HG03520 (cell line): ENCODE measurements around the gene TECTB.
"Not testable (repeated sequence)": the region's sequence is repeated elsewhere in the genome, so short reads cannot be mapped to it uniquely, and the experiment has no call there.

Source experiments
- ATAC-seq: cut with Tn5 transposase; IDR thresholded peaks from one replicate; pipeline ENCODE4 v1.9.1; 2021; ENCODE audit warnings: mild to moderate bottlenecking, moderate library complexity; ENCODE audit not compliant: unreplicated experiment

Gene TECTB

GRCh38 chr10:112283100-112283499 is at the start of gene TECTB:
Gene TECTB (plus strand): TSS chr10:112283400. CDS start chr10:112283735, 335 bp downstream.
- ATAC-seq: no peak

GRCh38 chr10:112235141-112235540 is 48.1 kb upstream of the TECTB start:
- ATAC-seq: no peak

GRCh38 chr10:112235920-112236319 is 47.3 kb upstream of the TECTB start:
- ATAC-seq: no peak

GRCh38 chr10:112236486-112236885 is 46.7 kb upstream of the TECTB start:
- no peak for ATAC-seq

GRCh38 chr10:112239347-112239746 is 43.9 kb upstream of the TECTB start:
- no peak for ATAC-seq

- no peak for ATAC-seq
These were observed 42.8 kb upstream of the TECTB start for GRCh38 chr10:112240441-112240840.

- no peak for ATAC-seq
These were observed 41.4 kb upstream of the TECTB start for GRCh38 chr10:112241651-112242341.

GRCh38 chr10:112242769-112243168 is 40.4 kb upstream of the TECTB start:
- ATAC-seq: no peak

GRCh38 chr10:112243713-112244112 is 39.5 kb upstream of the TECTB start:
- no peak for ATAC-seq

- ATAC-seq: no peak
These were observed 39.0 kb upstream of the TECTB start for GRCh38 chr10:112244197-112244596.

GRCh38 chr10:112247791-112248190 is 35.4 kb upstream of the TECTB start:
- ATAC-seq: no peak

- no peak for ATAC-seq
These were observed 34.5 kb upstream of the TECTB start for GRCh38 chr10:112248584-112249295.

- ATAC-seq: no peak
These were observed 33.5 kb upstream of the TECTB start for GRCh38 chr10:112249722-112250121.

- ATAC-seq: no peak
These were observed 32.6 kb upstream of the TECTB start for GRCh38 chr10:112250555-112250954.

GRCh38 chr10:112251238-112251637 is 32.0 kb upstream of the TECTB start:
- ATAC-seq: not testable (repeated sequence)

GRCh38 chr10:112258407-112258806 is 24.8 kb upstream of the TECTB start:
- no peak for ATAC-seq

- ATAC-seq: no peak
These were observed 23.5 kb upstream of the TECTB start for GRCh38 chr10:112259688-112260087.

- ATAC-seq: no peak
These were observed 22.4 kb upstream of the TECTB start for GRCh38 chr10:112260831-112261230.

GRCh38 chr10:112261281-112261822 is 21.8 kb upstream of the TECTB start:
- no peak for ATAC-seq

- no peak for ATAC-seq
These were observed 20.7 kb upstream of the TECTB start for GRCh38 chr10:112262546-112262945.

- ATAC-seq: no peak
These were observed 17.5 kb upstream of the TECTB start for GRCh38 chr10:112265745-112266144.

GRCh38 chr10:112269266-112269665 is 13.9 kb upstream of the TECTB start:
- no peak for ATAC-seq
